ENCODE results near the gene PRKAB1. TPM values are rescaled to one million over a fixed set of nuclear protein-coding genes. Genes with fewer than 3 reads are reported as not detected.
A peak's percentile ranks its signal among the peaks of the same experiment; 100 is the strongest.
"Not testable (repeated sequence)": the region's sequence is repeated elsewhere in the genome, so short reads cannot be mapped to it uniquely, and the experiment has no call there.

PRKAB1 gene
- polyA plus RNA-seq, 10 donors: 18.0 to 28.2 (median 23.5) TPM

GRCh38 chr12:119682639-119683252 is 14.8 kb downstream of the PRKAB1 start:
- DNase-seq: no peak

- peak in 2 of 3 donors; percentile 18 to 38 for DNase-seq
These were observed 15.5 kb downstream of the PRKAB1 start for GRCh38 chr12:119683413-119683812.

- no peak for DNase-seq
These were observed 15.9 kb downstream of the PRKAB1 start for GRCh38 chr12:119683816-119684215.

GRCh38 chr12:119684711-119685369 is 16.9 kb downstream of the PRKAB1 start:
- DNase-seq: peak in 1 of 3 donors; percentile 54

GRCh38 chr12:119685375-119685774 is 17.4 kb downstream of the PRKAB1 start:
- no peak for DNase-seq

GRCh38 chr12:119686355-119686754 is 18.4 kb downstream of the PRKAB1 start:
- DNase-seq: no peak

GRCh38 chr12:119686776-119687175 is 18.8 kb downstream of the PRKAB1 start:
- DNase-seq: no peak

GRCh38 chr12:119687406-119687805 is 19.5 kb downstream of the PRKAB1 start:
- DNase-seq: peak in 2 of 3 donors; percentile 37 to 78

GRCh38 chr12:119687879-119688278 is 19.9 kb downstream of the PRKAB1 start:
- no peak for DNase-seq

GRCh38 chr12:119689935-119690500 is 22.1 kb downstream of the PRKAB1 start:
- DNase-seq: no peak

- no peak for DNase-seq
These were observed 23.4 kb downstream of the PRKAB1 start for GRCh38 chr12:119691202-119691810.

- peak in 2 of 3 donors; percentile 28 to 61 for DNase-seq
These were observed 24.5 kb downstream of the PRKAB1 start for GRCh38 chr12:119692410-119692809.

GRCh38 chr12:119692997-119693396 is 25.1 kb downstream of the PRKAB1 start:
- peak in 2 of 3 donors; percentile 38 to 65 for DNase-seq

- no peak for DNase-seq
These were observed 25.6 kb downstream of the PRKAB1 start for GRCh38 chr12:119693511-119693910.

GRCh38 chr12:119694111-119694510 is 26.2 kb downstream of the PRKAB1 start:
- no peak for DNase-seq

- DNase-seq: no peak
These were observed 27.1 kb downstream of the PRKAB1 start for GRCh38 chr12:119695034-119695433.

- DNase-seq: no peak
These were observed 29.0 kb downstream of the PRKAB1 start for GRCh38 chr12:119696943-119697342.

- no peak for DNase-seq
These were observed 31.3 kb downstream of the PRKAB1 start for GRCh38 chr12:119699199-119699760.

- no peak for DNase-seq
These were observed 32.1 kb downstream of the PRKAB1 start for GRCh38 chr12:119700078-119700477.

GRCh38 chr12:119704065-119704747 is 36.3 kb downstream of the PRKAB1 start:
- no peak for DNase-seq

GRCh38 chr12:119705182-119705581 is 37.2 kb downstream of the PRKAB1 start:
- no peak for DNase-seq

- DNase-seq: not testable (repeated sequence)
These were observed 38.5 kb downstream of the PRKAB1 start for GRCh38 chr12:119706427-119706826.
